ENCODE measurements around the gene GABRB3.

- TF ChIP-seq CTCF (IDR thresholded peaks at IDR 0.05) (no peak), POLR2A (IDR thresholded peaks at IDR 0.05; ENCODE audit: low read length) (no peak), BHLHE40 (IDR thresholded peaks at IDR 0.05; ENCODE audit: low read depth, low read length) (no peak), HOXA7 (CRISPR knock-in tag; IDR thresholded peaks at IDR 0.05) (no peak), JUNB (IDR thresholded peaks at IDR 0.05) (no peak), RCOR1 (IDR thresholded peaks at IDR 0.05; ENCODE audit: low read depth, low read length) (no peak), HMGXB4 (CRISPR knock-in tag; IDR thresholded peaks at IDR 0.05; ENCODE audit: borderline replicate concordance) (no peak), PHF8 (IDR thresholded peaks at IDR 0.05; ENCODE audit: borderline replicate concordance, low read depth) (no peak), NFE2L2 (conservative IDR thresholded peaks at IDR 0.05; ENCODE audit: low read length) (no peak), SMC3 (IDR thresholded peaks at IDR 0.05) (no peak), ZFP36 (IDR thresholded peaks at IDR 0.05; ENCODE audit: borderline replicate concordance, partially characterized antibody) (no peak), REST (IDR thresholded peaks at IDR 0.05) (no peak)
These were observed 235.2 kb downstream of the GABRB3 start for GRCh38 chr15:26537663-26538062.
